Testis (tissue), 2 donors: ENCODE data around the gene HUNK.

Experiments
- CTCF ChIP-seq, 3 experiments: fragments of 450-650 bp in 2 of 3; fragments of 200-600 bp in 1 of 3; sonication (generic) in 1 of 3; IDR thresholded peaks; one replicate each; pipeline ENCODE4 v1.5.1; 2016 to 2019; ENCODE audit warnings: antibody characterized with exemption in 3 of 3, mild to moderate bottlenecking in 2 of 3, moderate library complexity in 1 of 3
- POLR2A ChIP-seq: fragments of 450-650 bp; IDR thresholded peaks from one replicate; pipeline ENCODE4 v1.6.1; 2017; ENCODE audit warnings: antibody characterized with exemption, mild to moderate bottlenecking, moderate library complexity

DNA sequence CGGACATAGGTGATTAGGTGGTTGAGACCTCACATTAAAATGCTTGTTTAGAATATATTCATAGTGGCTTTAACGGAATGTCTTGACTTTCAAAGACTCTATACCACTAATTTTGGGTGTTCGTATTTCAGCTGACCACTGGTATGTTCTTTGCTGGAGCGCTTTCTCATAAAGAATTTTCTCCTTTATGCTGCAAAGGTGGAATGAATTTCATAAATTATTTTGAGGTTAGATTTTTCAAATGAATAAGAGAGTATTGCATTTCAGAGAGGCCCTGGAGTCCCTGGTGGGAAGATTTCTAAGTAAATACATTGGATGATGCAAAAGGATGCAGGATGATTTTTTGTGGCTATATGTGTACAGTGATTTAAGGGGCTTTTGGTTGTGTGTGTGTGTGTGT, 55.8 kb downstream of the HUNK start:
- TF ChIP-seq CTCF (IDR thresholded peaks at IDR 0.05), result no peak
- no peak for TF ChIP-seq POLR2A
